ENCODE data around the gene FGD2.

- TF ChIP-seq CTCF (IDR thresholded peaks at IDR 0.05; ENCODE audit: borderline replicate concordance, extremely low read depth, low read length, poor library complexity, severe bottlenecking) (no peak), EZH2 (IDR thresholded peaks at IDR 0.05; ENCODE audit: borderline replicate concordance, low read depth, low read length, severe bottlenecking) (no peak)
These were observed 5.0 kb downstream of the FGD2 start for GRCh38 chr6:37010402-37010892.

All from DND-41 (cell line).